Colonic mucosa (tissue), 4 donors: ENCODE results near the gene EPS8L2. TPM values are rescaled to one million over a fixed set of nuclear protein-coding genes. Genes with fewer than 3 reads are reported as not detected.

ENCODE experiments used
- DNase-seq: peaks from one replicate; pipeline ENCODE4 v3.0.0-alpha.2; 2020
- H3K27ac ChIP-seq: fragments of 200-600 bp; one replicate; pipeline ENCODE4 v1.8.0; 2021
- H3K27me3 ChIP-seq: fragments of 200-600 bp; one replicate; pipeline ENCODE4 v1.8.0; 2021
- H3K36me3 ChIP-seq: fragments of 200-600 bp; one replicate; pipeline ENCODE4 v1.8.0; 2021
- H3K4me1 ChIP-seq: fragments of 200-600 bp; one replicate; pipeline ENCODE4 v1.8.0; 2021; ENCODE audit warnings: mild to moderate bottlenecking
- H3K4me3 ChIP-seq: fragments of 200-600 bp; one replicate; pipeline ENCODE4 v1.8.0; 2021
- H3K9ac ChIP-seq, 2 donors: one replicate each; pipeline ENCODE4 v1.7.0; 2013; ENCODE audit warnings: control low read depth in 2 of 2, low read depth in 2 of 2, low read length in 2 of 2
- H3K9me3 ChIP-seq: fragments of 200-600 bp; one replicate; pipeline ENCODE4 v1.8.0; 2021
- intact Hi-C: fragments of 100-400 bp; cut with DNase I; formaldehyde crosslinking; loops from one replicate; pipeline ENCODE4 v1.14.1; 2022
- total RNA-seq, 2 donors: library from RNA; stranded (reverse); fragmentation: NEBNext Ultra II Directional in 1 of 2; extraction: Animal tissue kit (Norgen Biotek cat#: 25700) in 1 of 2; gene quantifications; one replicate each; pipeline ENCODE4 v1.2.1, GENCODE V29; 2021
- TF ChIP-seq, protein P1 (sequence below): fragments of 200-600 bp; IDR thresholded peaks from one replicate; pipeline ENCODE4 v1.8.0; 2022; ENCODE audit warnings: antibody characterized with exemption, mild to moderate bottlenecking
- donor health status: healthy.
- donor health status: DM: no; HTN: no; CAD: no.
- donor health status: DM: no; HTN: no; CAD: no.

Gene EPS8L2
- total RNA-seq, 2 donors from 2014 or later = 192 to 254 TPM

DNA sequence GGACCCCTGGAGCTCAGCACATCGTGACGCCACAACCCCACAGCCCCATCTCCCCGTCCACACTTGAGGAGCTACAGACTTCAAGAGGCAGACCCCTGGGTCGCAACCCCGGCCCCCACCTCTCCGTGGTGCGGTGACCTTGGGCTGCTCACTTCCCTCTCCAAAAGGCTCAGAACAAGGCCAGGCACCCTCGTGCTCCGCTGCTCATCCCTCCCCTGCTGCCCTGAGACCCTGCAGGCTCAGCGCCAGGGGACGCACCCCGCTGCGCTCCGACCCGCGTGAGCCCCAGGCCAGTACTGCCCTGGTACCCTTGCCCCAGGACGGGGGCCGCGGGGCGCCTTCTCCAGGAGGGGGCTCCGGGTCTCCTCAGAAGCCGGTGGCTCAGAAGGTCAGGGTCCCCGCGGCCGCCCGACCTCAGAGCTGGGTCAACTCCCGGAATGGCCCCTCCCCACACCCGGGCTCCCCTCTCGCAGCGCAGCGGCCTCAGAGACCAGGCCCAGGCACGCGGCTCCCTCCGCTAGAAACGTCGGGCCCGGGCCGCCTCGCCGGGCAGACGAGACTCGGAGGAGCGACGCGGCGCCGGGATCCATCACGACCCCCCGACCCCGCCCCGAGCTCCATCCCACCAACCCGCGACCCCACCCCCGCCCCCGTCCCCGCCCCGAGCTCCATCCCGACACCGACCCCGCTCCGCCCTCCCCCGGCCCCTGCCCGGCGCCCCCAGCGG, 70.7 kb downstream of the EPS8L2 start:
- TF ChIP-seq, protein P1, sequence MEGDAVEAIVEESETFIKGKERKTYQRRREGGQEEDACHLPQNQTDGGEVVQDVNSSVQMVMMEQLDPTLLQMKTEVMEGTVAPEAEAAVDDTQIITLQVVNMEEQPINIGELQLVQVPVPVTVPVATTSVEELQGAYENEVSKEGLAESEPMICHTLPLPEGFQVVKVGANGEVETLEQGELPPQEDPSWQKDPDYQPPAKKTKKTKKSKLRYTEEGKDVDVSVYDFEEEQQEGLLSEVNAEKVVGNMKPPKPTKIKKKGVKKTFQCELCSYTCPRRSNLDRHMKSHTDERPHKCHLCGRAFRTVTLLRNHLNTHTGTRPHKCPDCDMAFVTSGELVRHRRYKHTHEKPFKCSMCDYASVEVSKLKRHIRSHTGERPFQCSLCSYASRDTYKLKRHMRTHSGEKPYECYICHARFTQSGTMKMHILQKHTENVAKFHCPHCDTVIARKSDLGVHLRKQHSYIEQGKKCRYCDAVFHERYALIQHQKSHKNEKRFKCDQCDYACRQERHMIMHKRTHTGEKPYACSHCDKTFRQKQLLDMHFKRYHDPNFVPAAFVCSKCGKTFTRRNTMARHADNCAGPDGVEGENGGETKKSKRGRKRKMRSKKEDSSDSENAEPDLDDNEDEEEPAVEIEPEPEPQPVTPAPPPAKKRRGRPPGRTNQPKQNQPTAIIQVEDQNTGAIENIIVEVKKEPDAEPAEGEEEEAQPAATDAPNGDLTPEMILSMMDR = no peak
- H3K36me3 ChIP-seq = no peaks in the 10 kb centered on the region
- peak overlapping the region; percentile 72 for H3K4me3 ChIP-seq
- H3K4me1 ChIP-seq = peaks cover 16% of the 10 kb centered on the region
- no peaks in the 10 kb centered on the region for H3K27me3 ChIP-seq
- DNase-seq = no peak
- no peak overlapping the region for H3K27ac ChIP-seq
- intact Hi-C loops = no loop called here
- H3K9ac ChIP-seq = peak overlapping the region; percentile 85 to 93
- no peaks in the 10 kb centered on the region for H3K9me3 ChIP-seq

Other genes starting within 250 kb of the EPS8L2 start
- 100 to 1,000 TPM; 106 to 140 TPM for gene RNH1, start 199.0 kb upstream of the EPS8L2 start, total RNA-seq
- 10 to 100 TPM; 38.4 to 67.0 TPM for gene HRAS, start 170.7 kb upstream of the EPS8L2 start, total RNA-seq
- 1 to 10 TPM; 2.8 to 3.2 TPM for gene LRRC56, start 168.7 kb upstream of the EPS8L2 start, total RNA-seq
- gene LMNTD2, start 145.5 kb upstream of the EPS8L2 start, total RNA-seq = 10 to 100 TPM in 1 of 2 donors, 1 to 10 TPM in 1; 9.8 to 13.6 TPM
- 100 to 1,000 TPM; 108 to 139 TPM for gene RASSF7, start 145.3 kb upstream of the EPS8L2 start, total RNA-seq
- 10 to 100 TPM; 29.4 to 41.9 TPM for gene PHRF1, start 129.8 kb upstream of the EPS8L2 start, total RNA-seq
- gene IRF7, start 90.3 kb upstream of the EPS8L2 start, total RNA-seq = 10 to 100 TPM; 22.1 to 25.6 TPM
- gene CDHR5, start 81.3 kb upstream of the EPS8L2 start, total RNA-seq = 100 to 1,000 TPM; 140 to 310 TPM
- 1 to 10 TPM; 1.1 to 3.2 TPM for gene SCT, start 79.0 kb upstream of the EPS8L2 start, total RNA-seq
- under 1 TPM; 0.69 to 0.79 TPM for gene DRD4, start 69.0 kb upstream of the EPS8L2 start, total RNA-seq
- 10 to 100 TPM; 21.7 to 25.8 TPM for gene DEAF1, start 11.0 kb upstream of the EPS8L2 start, total RNA-seq
- 10 to 100 TPM; 18.4 to 36.6 TPM for gene TMEM80, start 10.4 kb upstream of the EPS8L2 start, total RNA-seq
- 100 to 1,000 TPM; 195 to 274 TPM for gene TALDO1, start 41.2 kb downstream of the EPS8L2 start, total RNA-seq
- gene GATD1, start 71.3 kb downstream of the EPS8L2 start, total RNA-seq = 10 to 100 TPM; 39.9 to 84.9 TPM
- under 1 TPM; 0.35 to 0.40 TPM for gene CEND1, start 83.9 kb downstream of the EPS8L2 start, total RNA-seq
- gene SLC25A22, start 92.0 kb downstream of the EPS8L2 start, total RNA-seq = 10 to 100 TPM; 31.8 to 37.7 TPM
- gene PIDD1, start 99.0 kb downstream of the EPS8L2 start, total RNA-seq = 10 to 100 TPM; 17.7 to 47.5 TPM
- 1,000 to 10,000 TPM; 2,068 to 2,303 TPM for gene RPLP2, start 103.7 kb downstream of the EPS8L2 start, total RNA-seq
- gene PNPLA2, start 112.7 kb downstream of the EPS8L2 start, total RNA-seq = 100 to 1,000 TPM; 139 to 155 TPM
- gene CRACR2B, start 121.7 kb downstream of the EPS8L2 start, total RNA-seq = 100 to 1,000 TPM in 1 of 2 donors, 10 to 100 TPM in 1; 97.3 to 108 TPM
- 100 to 1,000 TPM; 371 to 396 TPM for gene CD151, start 126.7 kb downstream of the EPS8L2 start, total RNA-seq
- 100 to 1,000 TPM in 1 of 2 donors, 10 to 100 TPM in 1; 77.4 to 181 TPM for gene POLR2L, start 136.3 kb downstream of the EPS8L2 start, total RNA-seq
- gene TSPAN4, start 136.6 kb downstream of the EPS8L2 start, total RNA-seq = 10 to 100 TPM; 12.1 to 12.7 TPM
- gene CHID1, start 204.6 kb downstream of the EPS8L2 start, total RNA-seq = 100 to 1,000 TPM in 1 of 2 donors, 10 to 100 TPM in 1; 46.4 to 113 TPM
- 10 to 100 TPM; 69.4 to 72.5 TPM for gene AP2A2, start 219.6 kb downstream of the EPS8L2 start, total RNA-seq